ENCODE data around the gene ICAM2.

ICAM2 gene

GRCh38 chr17:64020056-64020766 is at the start of gene ICAM2:
Gene ICAM2, minus strand, starts transcription at chr17:64020633. Its CDS starts 13,942 bp downstream, at chr17:64006691.
- no peak for TF ChIP-seq CTCF (conservative IDR thresholded peaks at IDR 0.05; ENCODE audit: low read depth, low read length)
- no peak within 1 kb of the TSS for H3K4me3 ChIP-seq (ENCODE audit: low read depth, low read length)
- no peak for DNase-seq (ENCODE audit: low read depth)

- no peak for TF ChIP-seq CTCF (conservative IDR thresholded peaks at IDR 0.05; ENCODE audit: low read depth, low read length)
- no peak overlapping the region for H3K4me3 ChIP-seq (ENCODE audit: low read depth, low read length)
- DNase-seq (ENCODE audit: low read depth): no peak
These were observed 49.8 kb upstream of the ICAM2 start for GRCh38 chr17:64070213-64070612.

- H3K4me3 ChIP-seq (ENCODE audit: low read depth, low read length): no peak overlapping the region
- DNase-seq (ENCODE audit: low read depth): no peak
- no peak for TF ChIP-seq CTCF (conservative IDR thresholded peaks at IDR 0.05; ENCODE audit: low read depth, low read length)
These were observed 48.7 kb upstream of the ICAM2 start for GRCh38 chr17:64069143-64069542.

- TF ChIP-seq CTCF (conservative IDR thresholded peaks at IDR 0.05; ENCODE audit: low read depth, low read length): no peak
- H3K4me3 ChIP-seq (ENCODE audit: low read depth, low read length): no peak overlapping the region
- DNase-seq (ENCODE audit: low read depth): no peak
These were observed 47.2 kb upstream of the ICAM2 start for GRCh38 chr17:64067657-64068056.

GRCh38 chr17:64066716-64067115 is 46.3 kb upstream of the ICAM2 start:
- H3K4me3 ChIP-seq (ENCODE audit: low read depth, low read length): no peak overlapping the region
- DNase-seq (ENCODE audit: low read depth): no peak

GRCh38 chr17:64065161-64065560 is 44.7 kb upstream of the ICAM2 start:
- no peak overlapping the region for H3K4me3 ChIP-seq (ENCODE audit: low read depth, low read length)
- DNase-seq (ENCODE audit: low read depth): no peak
- TF ChIP-seq CTCF (conservative IDR thresholded peaks at IDR 0.05; ENCODE audit: low read depth, low read length): no peak

More at GRCh38 chr17:64066716-64067115, 46.3 kb upstream of the ICAM2 start:
- TF ChIP-seq CTCF (conservative IDR thresholded peaks at IDR 0.05; ENCODE audit: low read depth, low read length): no peak

GRCh38 chr17:64064331-64064730 is 43.9 kb upstream of the ICAM2 start:
- DNase-seq (ENCODE audit: low read depth): no peak
- no peak overlapping the region for H3K4me3 ChIP-seq (ENCODE audit: low read depth, low read length)
- no peak for TF ChIP-seq CTCF (conservative IDR thresholded peaks at IDR 0.05; ENCODE audit: low read depth, low read length)

Data from choroid plexus epithelial cell (primary cell).